SIG-M5 treated with dmso at 0.1 percent for 504 hours (cell line): ENCODE data around the gene SCPEP1.
"Not testable (repeated sequence)": the region's sequence is repeated elsewhere in the genome, so short reads cannot be mapped to it uniquely, and the experiment has no call there.

Experiments used
- DNase-seq: peaks from one replicate; lab custom pipeline; 2025; ENCODE audit not compliant: unreplicated experiment; lab: John Stamatoyannopoulos, UW

SCPEP1 gene, protein sequence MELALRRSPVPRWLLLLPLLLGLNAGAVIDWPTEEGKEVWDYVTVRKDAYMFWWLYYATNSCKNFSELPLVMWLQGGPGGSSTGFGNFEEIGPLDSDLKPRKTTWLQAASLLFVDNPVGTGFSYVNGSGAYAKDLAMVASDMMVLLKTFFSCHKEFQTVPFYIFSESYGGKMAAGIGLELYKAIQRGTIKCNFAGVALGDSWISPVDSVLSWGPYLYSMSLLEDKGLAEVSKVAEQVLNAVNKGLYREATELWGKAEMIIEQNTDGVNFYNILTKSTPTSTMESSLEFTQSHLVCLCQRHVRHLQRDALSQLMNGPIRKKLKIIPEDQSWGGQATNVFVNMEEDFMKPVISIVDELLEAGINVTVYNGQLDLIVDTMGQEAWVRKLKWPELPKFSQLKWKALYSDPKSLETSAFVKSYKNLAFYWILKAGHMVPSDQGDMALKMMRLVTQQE

DNA sequence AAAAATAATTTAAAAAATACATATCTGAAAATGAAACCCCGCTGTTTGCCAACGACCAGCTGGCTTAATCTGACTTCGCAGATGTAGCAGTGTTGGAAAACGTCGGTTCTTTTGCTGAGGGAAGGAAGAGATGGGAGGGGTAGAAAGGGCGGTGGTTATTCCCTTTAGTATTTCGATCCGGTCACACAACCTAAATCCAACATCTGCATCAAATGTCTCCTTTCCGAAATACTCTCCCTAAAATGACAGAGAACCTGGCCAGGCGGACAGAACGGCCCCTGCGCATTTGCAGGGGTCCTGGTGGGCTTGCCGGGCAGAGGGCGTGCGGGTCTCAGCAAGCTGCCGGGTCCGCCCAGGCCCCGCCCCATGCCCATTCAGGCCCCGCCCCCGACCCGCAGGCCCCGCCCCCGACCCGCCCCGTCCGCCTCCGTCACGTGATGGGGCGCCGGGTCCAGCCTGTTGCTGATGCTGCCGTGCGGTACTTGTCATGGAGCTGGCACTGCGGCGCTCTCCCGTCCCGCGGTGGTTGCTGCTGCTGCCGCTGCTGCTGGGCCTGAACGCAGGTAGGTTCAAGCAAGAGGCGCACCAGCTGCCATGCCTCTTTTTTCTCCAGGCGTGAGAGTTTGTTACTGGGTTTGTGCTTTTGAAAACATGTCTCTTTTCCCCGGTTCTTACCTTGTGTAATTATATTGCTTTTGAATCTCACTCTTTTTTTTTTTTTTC is at the start of gene SCPEP1:
Gene SCPEP1 (plus strand): TSS at position 459 of the 723 bp plus-strand sequence. CDS start 29 bp downstream, at position 488.
- DNase-seq: peak; percentile 86

DNA sequence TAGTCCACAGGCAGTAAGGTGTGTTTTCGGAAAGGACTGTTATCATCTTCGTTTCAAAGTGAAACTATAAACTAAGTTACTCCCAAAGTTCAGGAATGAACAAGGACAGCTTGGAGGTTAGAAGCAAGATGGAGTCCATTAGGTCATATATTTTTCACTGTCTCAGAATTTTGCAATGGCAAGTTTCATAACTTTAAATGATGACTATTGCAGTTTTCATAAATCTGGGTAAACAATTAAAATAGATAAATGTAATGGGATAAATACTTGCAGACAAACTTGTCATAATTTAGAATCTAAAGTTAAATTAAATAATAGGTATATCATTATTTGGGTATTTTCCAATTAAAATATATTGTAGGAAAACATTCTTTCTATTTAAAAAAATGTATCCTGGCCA is 49.3 kb upstream of the SCPEP1 start:
- DNase-seq: no peak

DNA sequence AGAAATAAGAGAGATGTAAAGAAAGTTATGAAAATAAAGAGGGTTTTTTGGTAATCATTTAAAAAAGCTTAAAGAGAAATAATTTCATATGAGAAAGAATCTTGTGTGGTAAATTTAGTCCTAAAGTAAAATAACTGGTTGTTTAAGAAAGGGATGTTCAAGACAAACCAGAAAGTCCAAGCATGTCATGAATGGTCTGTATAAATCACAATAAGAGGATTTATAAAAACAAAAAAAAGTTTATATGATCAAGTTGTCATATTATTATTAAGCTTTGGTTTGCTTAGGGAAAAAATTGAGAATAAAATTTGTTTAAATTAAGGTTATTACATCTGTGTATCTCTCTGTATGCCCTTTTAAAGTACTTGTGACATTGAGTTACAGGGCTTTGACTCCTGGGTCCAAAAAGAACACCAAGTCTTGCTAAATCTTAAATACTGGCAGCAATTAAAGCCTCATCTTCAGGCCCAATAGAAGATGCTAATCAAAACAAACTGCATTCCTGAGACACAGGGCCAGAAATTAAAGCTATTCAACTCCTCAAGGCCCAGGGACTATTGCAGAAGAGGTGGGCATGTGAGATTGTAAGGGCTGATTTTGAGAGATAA is 48.5 kb upstream of the SCPEP1 start:
- DNase-seq: no peak

DNA sequence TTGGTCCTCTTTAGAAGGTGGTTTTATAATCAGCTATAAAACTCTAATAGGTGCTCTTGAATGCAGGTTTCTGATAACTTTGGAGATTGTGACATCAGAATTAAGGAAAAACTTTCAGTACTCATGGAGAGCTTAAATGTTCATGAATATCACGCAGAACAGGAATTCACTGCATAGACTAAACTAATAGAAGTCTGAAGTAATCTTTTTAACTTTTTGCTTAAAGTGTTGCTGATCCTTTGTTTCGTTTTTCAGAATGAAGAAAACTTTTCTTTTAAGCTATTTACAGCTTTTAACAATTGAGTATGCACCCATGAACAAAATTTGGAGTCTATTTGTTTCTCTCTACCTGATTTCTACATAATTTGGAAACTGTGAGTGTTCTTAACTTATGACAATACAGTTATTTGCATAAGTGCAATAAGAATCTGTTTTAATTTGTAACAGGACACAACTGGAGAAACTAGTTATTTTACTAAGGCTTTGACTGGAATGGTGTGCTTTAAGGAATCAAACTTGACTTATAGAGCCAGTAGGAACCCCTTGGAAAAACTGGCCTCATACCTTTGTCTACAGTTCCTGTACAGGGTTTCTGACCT is 47.1 kb upstream of the SCPEP1 start:
- DNase-seq: no peak

DNA sequence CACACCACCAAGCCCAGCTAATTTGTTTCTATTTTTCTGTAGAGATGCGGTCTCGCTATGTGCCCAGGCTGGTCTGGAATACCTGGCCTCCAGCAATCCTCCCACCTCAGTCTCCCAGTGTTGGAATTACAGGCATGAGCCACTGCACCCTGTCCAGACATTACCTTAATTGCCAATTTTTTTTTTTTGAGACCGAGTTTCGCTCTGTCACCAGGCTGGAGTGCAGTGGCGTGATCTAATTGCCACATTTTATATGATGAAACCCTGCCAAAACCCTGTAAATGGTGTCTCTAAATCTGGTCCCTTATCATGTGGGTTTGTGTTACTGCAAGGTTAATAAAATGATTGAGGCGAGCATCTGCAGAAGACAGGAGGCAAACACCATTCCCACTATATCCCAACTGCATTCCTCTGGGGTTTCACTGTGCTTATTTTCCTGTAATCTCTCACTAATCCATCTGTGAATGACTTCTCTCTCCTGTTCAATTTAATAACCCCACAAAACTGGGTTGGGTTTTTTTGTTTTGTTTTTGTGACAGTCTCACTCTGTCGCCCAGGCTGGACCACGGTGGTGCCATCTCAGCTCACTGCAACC is 44.7 kb upstream of the SCPEP1 start:
- no peak for DNase-seq

DNA sequence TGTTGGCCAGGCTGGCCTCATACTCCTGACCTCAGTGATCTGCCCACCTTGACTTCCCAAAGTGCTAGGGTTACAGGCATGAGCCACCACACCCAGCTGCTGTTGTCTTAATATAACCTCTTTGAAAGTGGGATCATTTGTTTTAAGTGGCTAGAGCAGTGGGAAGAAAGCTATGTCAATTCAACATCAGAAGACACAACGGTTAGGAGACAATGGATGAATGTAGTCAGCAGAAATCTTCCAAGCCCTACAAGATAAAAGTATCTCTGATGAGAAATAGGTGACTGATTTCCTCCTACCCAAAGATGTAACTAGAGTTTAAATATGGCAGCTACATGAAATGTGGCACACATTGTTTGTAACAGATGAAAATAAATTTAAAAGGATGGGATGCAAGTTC is 44.1 kb upstream of the SCPEP1 start:
- DNase-seq: no peak

DNA sequence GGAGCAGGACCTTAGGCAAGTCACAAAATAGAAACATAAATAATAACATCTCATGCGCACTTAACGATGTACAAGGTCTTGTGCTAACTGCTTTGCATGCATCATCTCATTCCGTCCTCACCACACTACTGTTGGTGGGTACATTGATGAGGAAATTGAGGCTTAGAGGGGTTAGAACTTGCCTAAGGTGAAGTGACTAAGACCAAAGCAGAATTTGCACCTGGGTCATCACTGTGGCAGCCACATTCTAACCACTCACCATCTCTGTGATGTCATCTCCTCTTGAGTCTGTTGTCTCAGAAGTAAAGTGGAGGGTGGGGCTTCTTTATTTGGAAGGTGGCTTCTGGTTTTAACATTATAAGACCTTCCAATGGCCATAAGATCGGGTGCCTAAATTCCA is 43.7 kb upstream of the SCPEP1 start:
- no peak for DNase-seq

DNA sequence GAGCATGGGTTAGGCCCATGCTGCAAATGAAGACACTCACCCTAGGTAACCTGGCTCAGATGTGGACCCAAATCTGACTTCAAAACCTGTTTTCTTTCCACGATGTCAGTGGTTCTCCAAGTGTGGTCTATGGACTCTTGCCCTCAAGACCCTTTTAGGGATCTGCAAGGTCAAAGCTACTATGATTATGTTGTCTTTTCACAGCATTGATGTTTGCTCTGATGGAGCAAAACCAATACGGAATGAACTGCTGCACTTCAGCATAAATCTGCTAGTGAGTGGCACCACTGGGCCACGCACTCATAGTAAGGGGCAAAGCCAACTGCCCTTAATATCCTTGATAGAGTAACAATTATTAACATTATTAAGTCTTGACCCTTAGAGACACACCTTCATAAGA is 42.5 kb upstream of the SCPEP1 start:
- no peak for DNase-seq

DNA sequence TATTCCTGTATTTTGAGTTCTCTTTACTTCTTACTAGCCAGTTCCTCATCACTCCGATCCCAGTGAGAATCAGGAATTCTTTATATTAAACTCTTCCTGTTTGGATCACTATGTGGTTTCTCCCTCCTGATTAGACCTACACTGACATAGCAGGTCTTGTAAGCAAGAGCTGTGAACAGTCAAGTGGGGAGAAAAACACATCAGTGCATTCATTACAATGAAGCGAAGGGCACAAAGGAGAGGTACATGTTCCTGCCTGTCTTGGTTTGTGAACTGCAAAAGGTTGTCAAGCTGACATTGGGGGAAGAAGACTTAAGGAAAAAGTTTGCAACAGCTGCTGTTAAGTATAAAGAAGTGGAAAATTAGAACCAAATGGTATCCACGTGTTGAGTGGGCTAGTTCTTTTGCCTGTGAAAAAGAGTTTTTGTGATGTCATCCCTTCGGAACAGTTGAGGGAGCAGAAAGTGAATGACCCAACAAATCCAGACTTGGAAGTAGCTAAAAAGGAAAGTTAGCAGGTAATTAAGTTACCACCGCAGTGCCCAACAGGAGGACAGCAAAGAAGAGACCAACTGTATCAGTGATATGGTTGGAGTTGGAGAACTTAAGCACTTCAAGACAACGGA is 41.1 kb upstream of the SCPEP1 start:
- no peak for DNase-seq

DNA sequence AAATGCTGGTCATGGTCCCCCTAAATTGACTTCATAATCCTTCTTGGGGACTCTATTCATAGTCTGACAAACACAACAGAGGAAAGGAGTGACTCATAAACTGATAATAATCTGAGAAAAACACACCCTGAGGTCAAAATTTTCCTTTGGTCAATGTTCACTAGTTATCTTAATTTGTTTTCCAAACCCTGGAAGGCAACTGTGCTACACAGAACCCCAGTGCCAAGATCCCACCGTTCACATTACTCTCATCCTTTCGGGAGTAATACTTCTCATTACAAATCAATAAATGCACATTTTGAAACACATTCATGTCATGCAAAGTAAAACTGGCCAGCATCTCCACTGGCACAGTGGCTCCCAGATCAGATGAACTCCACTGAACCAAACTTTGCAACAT is 40.2 kb upstream of the SCPEP1 start:
- DNase-seq: no peak

DNA sequence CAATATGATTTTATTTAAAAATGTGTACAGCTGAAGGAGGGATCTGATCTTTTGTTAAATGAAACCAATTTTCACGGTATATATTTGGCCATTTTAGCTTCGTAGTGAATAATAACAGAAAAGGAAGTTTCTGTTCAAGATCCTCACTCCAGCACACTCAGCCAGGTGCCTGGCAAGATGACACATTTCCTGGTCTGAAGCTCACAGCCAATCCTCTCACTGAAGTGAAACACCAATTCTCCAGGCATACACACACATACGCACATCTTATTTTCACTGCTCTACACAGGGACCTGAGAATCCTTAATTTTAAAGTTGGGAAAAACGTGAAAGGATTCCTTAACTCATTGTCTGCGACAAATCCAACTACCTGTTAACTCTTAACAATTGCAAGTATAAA is 39.7 kb upstream of the SCPEP1 start:
- DNase-seq: not testable (repeated sequence)

DNA sequence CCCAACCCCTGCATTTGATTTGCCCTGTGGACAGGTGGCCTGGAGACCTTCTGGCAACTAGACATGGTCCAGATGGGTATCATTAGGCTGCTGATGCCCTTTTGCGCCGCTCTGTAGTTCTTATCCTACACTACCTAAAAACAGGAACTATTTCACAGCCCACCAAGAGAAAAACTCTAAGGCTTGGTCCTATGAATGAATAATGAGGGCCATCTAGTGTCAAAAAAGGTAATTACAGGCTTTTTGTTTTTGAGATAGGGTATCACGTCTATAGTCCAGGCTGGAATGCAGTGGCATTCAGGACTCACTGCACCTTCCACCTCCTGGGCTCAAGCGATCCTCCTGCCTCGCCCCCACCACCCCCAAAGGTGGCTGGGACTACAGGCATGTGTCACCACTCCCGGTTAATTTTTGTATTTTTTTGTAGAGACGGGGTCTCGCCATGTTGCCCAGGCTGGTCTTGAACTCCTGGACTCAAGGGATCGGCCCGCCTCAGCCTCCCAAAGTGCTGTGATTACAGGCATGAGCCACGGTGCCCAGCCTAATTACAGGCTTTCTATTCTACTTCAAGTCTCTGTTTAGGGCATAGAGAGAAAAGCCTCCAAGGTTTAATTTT is 38.0 kb upstream of the SCPEP1 start:
- DNase-seq: peak; percentile 86

DNA sequence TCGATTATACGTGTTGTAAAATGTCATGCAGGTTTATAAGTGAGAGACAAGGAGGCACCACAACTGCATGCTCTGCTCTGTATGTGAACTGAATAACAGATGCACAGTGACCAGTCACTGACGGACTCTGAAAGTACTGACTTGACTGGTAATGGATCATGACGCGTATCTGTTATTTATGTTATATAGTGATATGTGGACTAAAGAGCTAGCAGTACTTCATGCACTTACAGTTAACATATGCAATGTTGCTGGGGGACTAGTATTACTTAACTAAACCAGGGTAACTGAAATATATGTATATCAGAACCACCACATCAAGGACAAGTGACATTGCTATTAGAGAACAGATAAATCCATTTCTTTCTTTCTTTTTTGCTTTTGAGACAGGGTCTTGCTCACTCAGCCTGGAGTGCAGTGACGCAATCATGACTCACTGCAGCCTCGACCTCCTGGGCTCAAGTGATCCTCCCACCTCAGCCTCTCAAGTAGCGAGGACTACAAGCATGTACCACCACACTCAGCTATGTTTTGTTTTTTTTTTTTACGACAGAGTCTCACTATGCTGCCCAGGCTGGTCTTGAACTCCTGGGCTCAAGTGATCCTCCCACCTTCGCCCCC is 34.3 kb upstream of the SCPEP1 start:
- DNase-seq: no peak

DNA sequence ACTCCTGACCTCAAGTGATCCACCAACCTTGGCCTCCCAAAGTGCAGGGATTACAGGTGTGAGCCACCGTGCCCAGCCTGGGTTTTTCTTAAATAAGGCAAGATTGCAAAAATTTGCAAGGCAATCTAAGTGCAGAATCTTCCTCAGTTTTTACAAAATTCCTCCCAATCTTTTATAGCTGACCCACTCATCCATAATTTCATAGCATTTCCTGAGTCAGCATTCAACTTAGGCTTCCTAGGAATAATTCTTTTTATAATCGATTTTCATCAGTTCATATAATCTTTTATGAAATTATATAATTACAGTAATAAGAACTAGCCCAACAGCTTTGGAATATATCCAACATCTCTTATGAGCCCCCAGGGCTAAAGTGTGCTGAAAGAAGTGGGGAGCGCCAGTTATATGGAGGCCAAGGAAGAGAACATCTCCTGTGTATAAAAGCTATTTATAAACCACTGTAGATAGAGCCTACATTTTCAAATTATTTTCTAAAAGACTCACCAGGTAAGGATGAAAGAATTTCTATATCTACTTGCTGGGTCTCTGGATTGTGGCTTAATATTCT is 31.9 kb upstream of the SCPEP1 start:
- DNase-seq: no peak

DNA sequence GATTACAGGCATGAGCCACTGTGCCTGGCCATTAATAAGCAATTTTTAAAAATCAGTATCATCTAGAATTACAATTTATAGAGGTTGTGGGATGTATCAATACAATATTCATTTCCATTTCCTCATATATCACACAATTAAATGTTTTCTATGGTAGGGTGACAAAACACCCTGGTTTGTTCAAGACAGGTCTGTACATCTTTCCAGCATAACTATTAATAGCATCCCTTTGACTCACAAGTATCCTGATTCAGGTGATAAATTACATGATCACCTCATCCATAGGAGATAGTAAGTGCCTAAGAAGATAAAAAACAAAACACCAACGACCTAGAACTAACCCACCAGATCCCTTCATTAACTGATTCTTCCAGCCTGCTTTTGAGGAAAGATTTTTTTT is 30.2 kb upstream of the SCPEP1 start:
- no peak for DNase-seq

DNA sequence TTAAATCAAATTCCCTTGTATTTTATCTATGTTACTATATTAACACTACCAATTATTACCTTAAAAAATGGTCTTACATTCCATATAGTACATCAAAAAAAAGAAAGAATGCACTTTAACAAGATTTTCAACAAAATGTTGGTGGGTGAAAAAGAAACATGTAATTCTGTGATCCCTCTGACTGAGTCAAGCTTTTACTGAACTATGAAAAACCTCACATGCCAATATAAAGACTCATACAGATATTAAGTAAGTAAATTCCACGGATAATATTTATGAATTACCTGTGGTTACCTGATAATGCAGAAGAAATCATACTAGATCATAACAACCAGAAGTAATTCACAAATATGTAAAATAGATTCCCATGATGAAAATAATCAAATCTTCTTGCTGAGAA is 29.4 kb upstream of the SCPEP1 start:
- no peak for DNase-seq

DNA sequence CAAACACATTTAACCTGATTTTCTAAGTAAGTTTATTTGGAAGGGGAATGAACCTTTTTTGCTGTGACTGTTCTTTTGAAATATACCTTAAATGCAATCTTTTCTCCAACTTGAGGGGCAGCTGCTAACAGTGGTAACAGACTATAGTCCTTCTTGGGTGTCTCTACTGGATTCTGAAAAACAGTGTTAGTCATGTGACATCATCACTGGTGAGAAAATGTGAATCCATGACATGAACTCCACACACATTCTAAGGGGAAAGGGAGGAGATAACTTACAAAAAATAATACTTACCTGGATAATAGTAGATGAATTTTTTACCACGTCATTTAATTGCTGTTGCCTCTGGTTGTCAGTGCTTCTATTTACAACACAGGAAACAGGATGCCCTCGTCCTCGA is 28.3 kb upstream of the SCPEP1 start:
- no peak for DNase-seq

DNA sequence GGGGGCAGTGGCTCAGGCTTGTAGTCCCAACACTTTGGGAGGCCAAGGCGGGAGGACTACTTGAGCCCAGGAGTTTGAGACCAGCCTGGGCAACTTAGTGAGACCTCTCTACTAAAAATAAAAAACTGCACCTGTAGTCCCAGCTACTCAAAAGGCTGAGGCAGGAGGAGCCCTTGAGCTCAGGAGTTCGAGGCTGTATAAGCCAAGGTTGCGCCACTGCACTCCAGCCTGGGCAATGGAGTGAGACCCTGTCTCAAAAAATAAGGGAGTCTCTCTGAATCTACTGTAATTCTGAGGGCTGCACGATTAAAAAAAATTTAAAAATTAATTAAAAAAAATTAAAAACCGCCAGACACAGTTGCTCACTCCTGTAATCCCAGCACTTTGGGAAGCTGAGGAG is 20.9 kb upstream of the SCPEP1 start:
- DNase-seq: no peak
